IPS-18a (cell line): Measurements from ENCODE around the gene CFAP46.

Experiments
- H3K27ac ChIP-seq: one replicate; pipeline ENCODE4 v1.5.1; 2013; ENCODE audit warnings: low read length
- H3K27me3 ChIP-seq: one replicate; pipeline ENCODE4 v1.6.1; 2013; ENCODE audit warnings: mild to moderate bottlenecking, low read length; ENCODE audit not compliant: control insufficient read depth, insufficient read depth
- H3K36me3 ChIP-seq: one replicate; pipeline ENCODE4 v1.6.1; 2013; ENCODE audit warnings: low read depth, low read length; ENCODE audit not compliant: control insufficient read depth
- H3K4me1 ChIP-seq: one replicate; pipeline ENCODE4 v1.6.1; 2013; ENCODE audit warnings: low read depth, low read length; ENCODE audit not compliant: control insufficient read depth
- H3K4me3 ChIP-seq: one replicate; pipeline ENCODE4 v1.5.1; 2013; ENCODE audit warnings: low read length
- H3K9ac ChIP-seq: one replicate; pipeline ENCODE4 v1.6.1; 2013; ENCODE audit warnings: mild to moderate bottlenecking, low read length, moderate library complexity
- H3K9me3 ChIP-seq: one replicate; pipeline ENCODE4 v1.6.1; 2013; ENCODE audit warnings: low read depth, low read length; ENCODE audit not compliant: control insufficient read depth

Gene CFAP46

DNA sequence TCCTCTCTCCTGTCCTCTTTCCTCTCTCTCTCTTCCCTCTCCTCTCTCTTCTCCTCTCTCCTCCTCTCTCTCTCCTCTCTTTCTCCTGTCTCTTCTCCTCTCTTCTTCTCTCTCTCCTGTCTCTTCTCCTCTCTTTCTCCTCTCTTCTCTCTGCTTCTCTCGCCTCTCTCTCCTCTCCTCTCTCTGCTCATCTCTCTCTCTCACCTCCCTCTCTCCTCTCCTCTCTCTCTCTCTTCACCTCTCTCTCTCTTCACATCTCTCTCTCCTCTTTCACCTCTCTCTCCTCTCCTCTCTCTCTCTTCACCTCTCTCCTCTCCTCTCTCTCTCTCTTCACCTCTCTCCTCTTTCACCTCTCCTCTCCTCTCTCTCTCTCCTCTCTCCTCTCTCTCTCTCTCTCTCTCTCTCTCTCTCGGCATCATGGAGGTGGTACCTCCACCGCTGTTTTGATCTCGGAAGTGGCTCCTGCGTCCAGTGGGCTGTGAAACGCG is 30.1 kb downstream of the CFAP46 start:
- Histone ChIP-seq H3K27me3 (peaks cover 3% of the 10 kb centered on the region), H3K36me3 (no peaks in the 10 kb centered on the region), H3K4me3 (no peak overlapping the region), H3K9ac (no peak overlapping the region), H3K27ac (no peak overlapping the region), H3K4me1 (peaks cover 3% of the 10 kb centered on the region), H3K9me3 (no peaks in the 10 kb centered on the region)

DNA sequence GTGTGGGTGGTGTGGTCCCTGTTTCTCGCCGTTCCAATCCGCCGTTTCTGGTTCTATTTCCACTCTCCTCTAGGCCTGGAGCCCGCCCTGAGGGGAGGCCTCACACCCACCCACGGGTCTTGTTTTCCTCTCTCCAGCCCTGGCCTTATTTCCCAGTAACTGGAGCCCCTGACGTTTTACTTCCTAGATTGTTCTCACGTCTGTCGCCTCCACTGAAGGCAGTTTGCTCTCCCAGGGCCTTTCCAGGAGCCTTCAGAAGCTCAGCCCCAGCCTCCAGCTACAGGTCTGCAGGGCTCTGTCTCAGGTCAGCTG is 30.6 kb downstream of the CFAP46 start:
- Histone ChIP-seq H3K36me3 (no peaks in the 10 kb centered on the region), H3K9ac (no peak overlapping the region), H3K27ac (no peak overlapping the region), H3K4me1 (peaks cover 3% of the 10 kb centered on the region), H3K9me3 (no peaks in the 10 kb centered on the region), H3K27me3 (peaks cover 3% of the 10 kb centered on the region), H3K4me3 (no peak overlapping the region)

DNA sequence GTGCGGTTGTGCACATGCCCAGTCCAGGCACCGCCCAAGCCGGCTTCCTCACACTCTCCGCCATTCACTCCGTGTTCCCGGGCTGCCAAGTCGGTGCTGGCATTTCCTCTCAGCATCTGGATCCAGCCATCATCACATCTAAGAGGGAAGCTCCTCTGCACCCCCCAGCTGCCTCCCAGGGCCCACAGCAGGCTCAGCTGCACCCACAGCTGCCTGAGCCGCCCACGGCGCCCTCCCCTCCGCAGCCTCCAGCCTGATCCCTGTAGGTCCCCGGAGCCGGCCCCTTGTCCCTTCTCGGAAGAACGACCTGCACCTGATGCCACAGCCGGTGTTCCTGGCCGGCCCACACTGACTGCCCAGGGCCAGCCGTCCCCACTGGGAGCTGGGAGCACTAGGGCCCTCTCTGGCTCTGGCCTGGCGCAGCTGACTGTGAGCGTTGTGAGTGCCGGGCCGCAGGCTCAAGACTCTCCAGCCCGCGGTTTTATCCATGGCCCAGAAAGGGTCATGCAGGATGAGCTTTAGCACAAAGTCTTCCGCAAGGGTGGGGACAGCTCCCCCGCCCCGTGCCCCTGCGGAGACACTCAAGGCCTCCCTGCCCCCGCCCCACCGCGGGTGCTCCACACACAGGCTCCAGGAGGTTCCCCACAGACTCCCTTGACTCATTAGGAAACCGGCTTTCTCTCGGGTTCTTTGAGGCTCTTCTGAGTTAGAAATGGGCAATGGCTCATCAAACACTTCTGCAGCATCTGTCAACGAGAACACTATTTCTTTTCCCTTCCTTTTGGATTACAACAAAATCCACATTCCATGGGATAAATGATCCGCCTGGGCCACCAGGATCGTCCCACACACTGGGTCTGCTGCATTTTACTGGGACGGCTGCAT is 31.2 kb downstream of the CFAP46 start:
- Histone ChIP-seq H3K9me3 (no peaks in the 10 kb centered on the region), H3K4me1 (peaks cover 3% of the 10 kb centered on the region), H3K27me3 (peaks cover 3% of the 10 kb centered on the region)

DNA sequence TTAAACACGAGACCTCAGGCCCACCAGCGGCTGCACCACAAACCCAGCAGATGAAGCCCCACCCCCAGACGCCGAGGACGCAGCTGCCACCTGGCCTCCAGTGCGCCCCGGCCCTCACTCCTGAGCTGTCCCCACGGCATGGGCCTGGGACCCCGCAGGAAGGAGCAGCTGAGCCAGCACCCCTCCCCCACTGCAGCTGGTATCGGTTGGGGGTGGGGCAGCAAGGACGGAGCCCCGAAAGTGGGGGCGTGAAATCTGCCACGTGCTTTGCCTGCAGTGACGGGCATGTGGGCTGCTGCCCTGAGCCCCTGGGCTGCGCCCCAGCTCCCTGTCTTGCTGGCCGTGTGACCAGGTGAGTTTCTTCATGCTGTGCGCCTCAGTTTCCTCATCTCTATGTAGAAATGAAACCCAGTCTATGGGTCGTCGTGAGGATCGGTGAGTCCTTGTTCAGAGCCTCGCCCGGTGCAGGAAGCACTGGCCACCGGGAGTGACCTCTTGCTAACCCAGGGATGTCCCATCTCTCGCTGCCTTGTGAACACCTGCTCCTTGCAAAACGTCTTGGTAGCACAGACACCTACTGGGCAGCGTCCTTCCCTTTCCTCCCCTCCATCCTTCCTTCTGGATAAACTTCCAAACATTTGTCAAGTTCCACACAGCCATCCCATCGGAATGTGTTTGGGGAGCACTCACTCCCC is 32.0 kb downstream of the CFAP46 start:
- Histone ChIP-seq H3K27ac (no peak overlapping the region), H3K4me3 (no peak overlapping the region), H3K9me3 (no peaks in the 10 kb centered on the region), H3K27me3 (peaks cover 3% of the 10 kb centered on the region), H3K9ac (no peak overlapping the region), H3K36me3 (no peaks in the 10 kb centered on the region), H3K4me1 (peaks cover 3% of the 10 kb centered on the region)

More for the DNA sequence above, 31.2 kb downstream of the CFAP46 start:
- Histone ChIP-seq H3K27ac (no peak overlapping the region), H3K9ac (no peak overlapping the region), H3K36me3 (no peaks in the 10 kb centered on the region), H3K4me3 (no peak overlapping the region)

DNA sequence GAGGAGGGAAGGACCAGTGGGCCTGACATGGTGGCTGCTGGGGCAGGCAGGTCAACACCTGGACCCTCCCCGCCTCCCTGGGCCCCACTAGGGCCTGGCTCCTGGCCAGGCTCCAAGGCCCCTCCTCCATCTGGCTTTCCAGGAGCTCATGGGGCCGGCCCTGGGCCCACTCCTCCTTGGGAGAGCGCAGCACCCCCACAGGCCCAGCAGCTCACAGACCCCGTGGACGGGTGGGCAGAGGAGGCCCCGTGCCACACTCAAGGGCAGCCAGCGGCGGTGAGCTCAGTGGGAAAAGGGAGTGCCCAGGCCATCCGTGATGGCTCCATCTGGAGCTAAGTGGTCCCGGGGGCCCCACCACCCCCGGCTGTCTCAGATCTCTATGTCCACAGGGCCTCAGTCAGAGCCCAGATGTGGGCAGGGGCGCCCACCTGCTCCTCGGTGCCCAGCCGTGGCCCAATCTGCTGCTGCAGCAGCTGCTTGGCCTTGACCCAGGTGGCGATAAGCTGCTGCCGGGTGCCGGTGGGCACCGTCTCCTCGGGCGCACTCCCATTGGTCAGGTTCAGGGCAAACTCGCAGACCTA is 32.8 kb downstream of the CFAP46 start:
- no peak overlapping the region for H3K9ac ChIP-seq
- H3K36me3 ChIP-seq: no peaks in the 10 kb centered on the region
- no peaks in the 10 kb centered on the region for H3K9me3 ChIP-seq
- H3K4me3 ChIP-seq: no peak overlapping the region
- H3K4me1 ChIP-seq: peaks cover 3% of the 10 kb centered on the region
- H3K27ac ChIP-seq: no peak overlapping the region
- peaks cover 3% of the 10 kb centered on the region for H3K27me3 ChIP-seq

DNA sequence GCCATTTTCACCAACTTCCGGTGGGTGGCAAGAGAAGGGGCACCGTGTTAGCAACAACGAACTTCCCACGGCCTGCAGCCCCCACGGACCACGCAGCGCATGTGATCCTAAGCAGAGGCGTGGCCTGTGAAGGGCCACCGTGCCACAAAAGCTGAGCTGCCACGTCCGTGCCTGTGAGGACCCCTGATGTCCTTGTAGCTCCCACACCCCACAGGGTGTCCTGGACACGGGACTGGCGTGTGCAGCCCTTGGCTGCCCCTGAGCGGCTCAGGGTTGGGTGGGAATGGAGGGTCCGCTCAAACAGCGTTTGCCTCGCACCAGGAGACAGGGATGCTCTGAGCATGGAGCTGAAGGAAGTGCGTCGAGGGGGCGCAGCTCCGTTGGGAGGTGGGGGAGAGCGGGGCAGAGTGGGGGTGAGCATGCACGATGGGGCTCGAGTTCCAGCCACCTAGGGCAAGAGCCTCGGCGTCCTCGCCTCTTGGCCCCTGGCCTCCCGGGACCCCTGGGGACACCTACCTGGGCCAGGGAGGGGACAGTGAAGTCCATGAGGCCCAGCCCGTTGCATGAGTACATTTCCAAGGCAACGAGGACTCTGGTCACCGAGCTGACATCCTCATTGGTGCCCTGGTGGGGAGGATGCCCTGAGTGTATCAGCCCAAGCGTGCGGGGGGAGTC is 33.6 kb downstream of the CFAP46 start:
- Histone ChIP-seq H3K27ac (no peak overlapping the region), H3K9ac (no peak overlapping the region), H3K9me3 (no peaks in the 10 kb centered on the region), H3K27me3 (peaks cover 3% of the 10 kb centered on the region), H3K4me1 (peaks cover 3% of the 10 kb centered on the region), H3K36me3 (no peaks in the 10 kb centered on the region), H3K4me3 (no peak overlapping the region)

DNA sequence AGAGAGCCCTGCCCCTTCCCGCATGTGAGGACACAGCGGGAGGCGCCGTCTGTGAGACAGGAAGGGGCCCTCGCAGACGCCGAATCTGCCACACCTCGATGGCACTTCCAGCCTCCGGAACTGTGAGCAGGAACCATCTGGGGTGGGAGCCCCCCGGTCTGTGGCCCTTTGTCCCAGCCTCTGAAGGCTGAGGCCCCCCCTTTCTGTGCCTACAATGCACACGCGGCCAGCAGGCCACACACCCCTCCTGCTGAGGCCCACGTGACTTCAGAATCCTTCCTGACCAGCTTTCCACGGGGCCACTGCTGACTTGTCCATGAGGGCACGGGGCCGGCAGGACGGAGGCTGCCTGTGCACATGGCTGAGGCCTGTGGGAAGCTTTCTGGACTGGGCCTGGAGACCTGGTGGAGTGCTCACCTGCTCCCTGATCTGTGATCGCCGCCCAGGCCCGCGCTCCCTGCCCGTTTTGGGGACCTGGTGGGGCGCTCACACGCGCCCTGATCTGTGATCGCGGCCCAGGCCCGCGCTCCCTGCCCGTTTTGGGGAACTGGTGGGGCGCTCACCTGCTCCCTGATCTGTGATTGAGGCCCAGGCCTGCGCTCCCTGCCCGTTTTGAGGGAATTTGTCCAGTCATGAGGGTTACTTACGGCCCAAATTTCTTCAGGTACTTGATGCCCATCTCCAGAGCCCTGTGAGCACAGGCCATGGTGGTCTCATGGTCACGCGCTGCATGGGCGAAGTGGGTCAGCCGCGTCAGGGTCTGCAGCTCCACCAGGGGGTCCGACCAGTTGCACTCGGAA is 34.3 kb downstream of the CFAP46 start:
- no peaks in the 10 kb centered on the region for H3K4me1 ChIP-seq
- H3K36me3 ChIP-seq: no peaks in the 10 kb centered on the region
- no peaks in the 10 kb centered on the region for H3K27me3 ChIP-seq
- H3K27ac ChIP-seq: no peak overlapping the region
- no peak overlapping the region for H3K4me3 ChIP-seq
- no peak overlapping the region for H3K9ac ChIP-seq
- no peaks in the 10 kb centered on the region for H3K9me3 ChIP-seq

DNA sequence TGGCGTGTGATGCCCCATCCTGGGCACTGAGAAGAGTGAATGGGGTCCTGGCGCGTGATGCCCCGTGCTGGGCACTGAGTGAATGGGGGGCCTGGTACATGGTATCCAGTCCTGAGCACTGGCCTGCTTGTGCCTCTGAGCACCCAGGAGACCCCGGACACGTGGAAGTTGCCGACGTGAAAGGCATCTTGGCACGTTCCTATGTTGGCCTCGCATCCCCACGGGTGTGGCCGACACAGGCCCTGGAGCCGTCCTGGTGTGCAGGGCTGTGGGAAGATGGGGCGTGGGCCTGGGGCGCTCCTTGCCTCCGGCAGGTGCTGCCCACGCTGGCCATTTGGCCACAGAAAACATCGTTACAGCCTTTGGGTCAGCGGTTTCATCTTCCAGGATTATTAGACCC is 35.5 kb downstream of the CFAP46 start:
- Histone ChIP-seq H3K9ac (no peak overlapping the region), H3K27ac (no peak overlapping the region), H3K9me3 (no peaks in the 10 kb centered on the region), H3K4me1 (no peaks in the 10 kb centered on the region), H3K36me3 (no peaks in the 10 kb centered on the region), H3K4me3 (no peak overlapping the region), H3K27me3 (no peaks in the 10 kb centered on the region)

DNA sequence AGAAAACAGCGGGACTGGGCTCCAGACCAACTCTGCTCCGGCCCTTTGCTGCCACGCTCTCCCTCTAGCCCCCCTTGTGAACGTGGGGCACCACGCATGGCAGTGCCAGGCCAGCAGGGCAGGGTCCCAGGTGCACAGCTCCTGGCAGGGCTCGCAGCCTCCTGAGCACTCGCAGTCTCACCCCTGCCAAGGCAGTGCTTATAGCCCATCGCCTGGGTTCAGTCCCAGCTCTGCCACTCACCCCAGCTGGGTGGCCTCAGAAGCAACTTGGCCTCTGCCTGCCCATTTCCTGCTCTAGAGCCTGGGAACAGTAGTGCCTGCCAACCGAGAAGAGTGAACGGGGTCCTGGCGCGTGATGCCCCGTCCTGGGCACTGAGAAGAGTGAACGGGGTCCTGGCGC is 36.3 kb downstream of the CFAP46 start:
- H3K9me3 ChIP-seq: no peaks in the 10 kb centered on the region
- no peak overlapping the region for H3K27ac ChIP-seq
- no peak overlapping the region for H3K9ac ChIP-seq
- H3K4me3 ChIP-seq: no peak overlapping the region
- H3K36me3 ChIP-seq: no peaks in the 10 kb centered on the region
- H3K27me3 ChIP-seq: no peaks in the 10 kb centered on the region
- no peaks in the 10 kb centered on the region for H3K4me1 ChIP-seq

DNA sequence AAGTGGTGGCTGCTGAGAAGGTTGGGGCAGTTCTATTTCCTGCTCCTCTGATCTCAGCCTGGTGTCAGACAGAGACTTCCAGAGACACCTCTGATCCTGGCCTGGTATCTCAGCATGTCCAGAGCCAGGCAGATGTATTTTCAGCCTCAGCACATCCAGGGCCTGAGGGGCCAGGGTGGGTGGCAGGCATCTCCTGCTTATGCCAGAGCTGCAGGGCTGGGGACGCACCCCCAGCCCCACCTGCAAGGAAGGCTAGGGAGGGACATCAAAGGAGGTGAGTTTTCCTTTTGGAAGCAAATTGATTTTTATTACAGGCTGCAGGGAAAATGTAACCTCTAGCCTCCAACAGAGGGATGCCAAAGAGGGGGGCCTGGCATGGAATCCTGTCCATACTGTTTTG is 36.7 kb downstream of the CFAP46 start:
- H3K27ac ChIP-seq: no peak overlapping the region
- no peak overlapping the region for H3K9ac ChIP-seq
- H3K36me3 ChIP-seq: no peaks in the 10 kb centered on the region
- H3K9me3 ChIP-seq: no peaks in the 10 kb centered on the region
- H3K4me3 ChIP-seq: no peak overlapping the region
- no peaks in the 10 kb centered on the region for H3K27me3 ChIP-seq
- H3K4me1 ChIP-seq: no peaks in the 10 kb centered on the region
